ENCODE results near the gene TLCD2. TPM values are rescaled to one million over a fixed set of nuclear protein-coding genes. Genes with fewer than 3 reads are reported as not detected.

TLCD2 gene
- total and polyA plus RNA-seq, 2 of the 13 experiments (the other 11 are each of a cell fraction or from before 2014, with no cell fraction given) = 0.90 to 1.1 TPM

DNA sequence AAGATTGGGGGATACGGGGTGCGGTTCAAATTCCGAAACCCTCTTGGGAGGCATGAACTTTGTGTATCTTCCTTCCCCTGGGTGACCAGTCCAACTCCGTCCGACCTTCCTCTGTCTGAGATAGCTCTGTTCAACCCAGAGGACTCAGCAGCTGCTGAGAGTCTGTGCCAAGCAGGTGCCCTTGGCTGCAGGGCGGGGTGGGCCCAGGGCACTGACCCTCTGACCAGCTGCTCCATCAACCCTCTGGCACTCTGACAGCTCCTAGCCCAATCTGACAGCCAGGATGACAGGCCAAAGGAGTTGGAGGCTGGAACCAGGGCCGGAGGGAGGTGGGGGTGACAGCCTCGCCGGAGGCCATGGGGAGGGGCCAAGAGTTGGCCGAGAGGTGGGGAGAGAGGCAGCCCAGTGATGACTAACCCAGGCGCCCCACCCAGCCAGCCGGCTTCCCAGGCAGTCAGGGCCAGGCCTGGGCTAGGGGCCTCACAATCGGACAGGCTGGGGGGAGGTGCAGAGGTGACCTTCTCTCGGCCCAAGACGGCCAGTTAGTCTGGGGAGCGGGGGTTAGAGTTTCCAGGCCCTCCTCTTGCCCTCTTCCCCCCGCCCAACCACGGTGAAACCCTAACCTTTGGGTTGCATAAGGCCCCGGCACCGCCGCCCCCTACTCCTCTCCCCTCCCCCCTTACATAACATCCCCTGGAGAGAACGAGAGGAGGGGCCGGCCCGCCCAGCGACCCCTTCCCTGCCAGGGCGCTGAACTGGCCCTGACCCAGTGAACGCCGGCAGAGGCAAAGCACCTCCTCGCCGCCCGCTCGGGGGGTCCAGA lies 5.0 kb upstream of the TLCD2 start (continued):
- no peak for TF ChIP-seq NBN (conservative IDR thresholded peaks at IDR 0.05)
- TF ChIP-seq, protein P1, sequence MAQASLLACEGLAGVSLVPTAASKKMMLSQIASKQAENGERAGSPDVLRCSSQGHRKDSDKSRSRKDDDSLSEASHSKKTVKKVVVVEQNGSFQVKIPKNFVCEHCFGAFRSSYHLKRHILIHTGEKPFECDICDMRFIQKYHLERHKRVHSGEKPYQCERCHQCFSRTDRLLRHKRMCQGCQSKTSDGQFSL (CRISPR knock-in tag; IDR thresholded peaks at IDR 0.05) = peak; percentile 56
- TF ChIP-seq, protein P2, sequence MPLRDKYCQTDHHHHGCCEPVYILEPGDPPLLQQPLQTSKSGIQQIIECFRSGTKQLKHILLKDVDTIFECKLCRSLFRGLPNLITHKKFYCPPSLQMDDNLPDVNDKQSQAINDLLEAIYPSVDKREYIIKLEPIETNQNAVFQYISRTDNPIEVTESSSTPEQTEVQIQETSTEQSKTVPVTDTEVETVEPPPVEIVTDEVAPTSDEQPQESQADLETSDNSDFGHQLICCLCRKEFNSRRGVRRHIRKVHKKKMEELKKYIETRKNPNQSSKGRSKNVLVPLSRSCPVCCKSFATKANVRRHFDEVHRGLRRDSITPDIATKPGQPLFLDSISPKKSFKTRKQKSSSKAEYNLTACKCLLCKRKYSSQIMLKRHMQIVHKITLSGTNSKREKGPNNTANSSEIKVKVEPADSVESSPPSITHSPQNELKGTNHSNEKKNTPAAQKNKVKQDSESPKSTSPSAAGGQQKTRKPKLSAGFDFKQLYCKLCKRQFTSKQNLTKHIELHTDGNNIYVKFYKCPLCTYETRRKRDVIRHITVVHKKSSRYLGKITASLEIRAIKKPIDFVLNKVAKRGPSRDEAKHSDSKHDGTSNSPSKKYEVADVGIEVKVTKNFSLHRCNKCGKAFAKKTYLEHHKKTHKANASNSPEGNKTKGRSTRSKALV (CRISPR knock-in tag; IDR thresholded peaks at IDR 0.05) = no peak
- peak; percentile 65 for TF ChIP-seq ZSCAN31 (CRISPR knock-in tag; IDR thresholded peaks at IDR 0.05; ENCODE audit: low read depth)
- TF ChIP-seq, protein P3, sequence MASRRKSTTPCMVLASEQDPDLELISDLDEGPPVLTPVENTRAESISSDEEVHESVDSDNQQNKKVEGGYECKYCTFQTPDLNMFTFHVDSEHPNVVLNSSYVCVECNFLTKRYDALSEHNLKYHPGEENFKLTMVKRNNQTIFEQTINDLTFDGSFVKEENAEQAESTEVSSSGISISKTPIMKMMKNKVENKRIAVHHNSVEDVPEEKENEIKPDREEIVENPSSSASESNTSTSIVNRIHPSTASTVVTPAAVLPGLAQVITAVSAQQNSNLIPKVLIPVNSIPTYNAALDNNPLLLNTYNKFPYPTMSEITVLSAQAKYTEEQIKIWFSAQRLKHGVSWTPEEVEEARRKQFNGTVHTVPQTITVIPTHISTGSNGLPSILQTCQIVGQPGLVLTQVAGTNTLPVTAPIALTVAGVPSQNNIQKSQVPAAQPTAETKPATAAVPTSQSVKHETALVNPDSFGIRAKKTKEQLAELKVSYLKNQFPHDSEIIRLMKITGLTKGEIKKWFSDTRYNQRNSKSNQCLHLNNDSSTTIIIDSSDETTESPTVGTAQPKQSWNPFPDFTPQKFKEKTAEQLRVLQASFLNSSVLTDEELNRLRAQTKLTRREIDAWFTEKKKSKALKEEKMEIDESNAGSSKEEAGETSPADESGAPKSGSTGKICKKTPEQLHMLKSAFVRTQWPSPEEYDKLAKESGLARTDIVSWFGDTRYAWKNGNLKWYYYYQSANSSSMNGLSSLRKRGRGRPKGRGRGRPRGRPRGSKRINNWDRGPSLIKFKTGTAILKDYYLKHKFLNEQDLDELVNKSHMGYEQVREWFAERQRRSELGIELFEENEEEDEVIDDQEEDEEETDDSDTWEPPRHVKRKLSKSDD (CRISPR knock-in tag; IDR thresholded peaks at IDR 0.05; ENCODE audit: low read depth) = no peak
- no peak for TF ChIP-seq KLF9 (CRISPR knock-in tag; IDR thresholded peaks at IDR 0.05; ENCODE audit: low read depth)
- TF ChIP-seq ZNF350 (CRISPR knock-in tag; IDR thresholded peaks at IDR 0.05; ENCODE audit: borderline replicate concordance, low read depth) = 0 out of 2 replicates have a peak, but pooled peaks have one; percentile 58
- TF ChIP-seq XBP1 (CRISPR knock-in tag; IDR thresholded peaks at IDR 0.05) = no peak
- TF ChIP-seq MED13 (CRISPR knock-in tag; IDR thresholded peaks at IDR 0.05) = no peak; the same call in 1 of the 2 replicates
- TF ChIP-seq BRCA1 (CRISPR knock-in tag; IDR thresholded peaks at IDR 0.05) = no peak
- TF ChIP-seq DNMT3B (CRISPR knock-in tag; conservative IDR thresholded peaks at IDR 0.05) = no peak
- TF ChIP-seq POLR2AphosphoS5 (IDR thresholded peaks at IDR 0.05; ENCODE audit: low read depth, low read length) = no peak
- TF ChIP-seq, protein P4, sequence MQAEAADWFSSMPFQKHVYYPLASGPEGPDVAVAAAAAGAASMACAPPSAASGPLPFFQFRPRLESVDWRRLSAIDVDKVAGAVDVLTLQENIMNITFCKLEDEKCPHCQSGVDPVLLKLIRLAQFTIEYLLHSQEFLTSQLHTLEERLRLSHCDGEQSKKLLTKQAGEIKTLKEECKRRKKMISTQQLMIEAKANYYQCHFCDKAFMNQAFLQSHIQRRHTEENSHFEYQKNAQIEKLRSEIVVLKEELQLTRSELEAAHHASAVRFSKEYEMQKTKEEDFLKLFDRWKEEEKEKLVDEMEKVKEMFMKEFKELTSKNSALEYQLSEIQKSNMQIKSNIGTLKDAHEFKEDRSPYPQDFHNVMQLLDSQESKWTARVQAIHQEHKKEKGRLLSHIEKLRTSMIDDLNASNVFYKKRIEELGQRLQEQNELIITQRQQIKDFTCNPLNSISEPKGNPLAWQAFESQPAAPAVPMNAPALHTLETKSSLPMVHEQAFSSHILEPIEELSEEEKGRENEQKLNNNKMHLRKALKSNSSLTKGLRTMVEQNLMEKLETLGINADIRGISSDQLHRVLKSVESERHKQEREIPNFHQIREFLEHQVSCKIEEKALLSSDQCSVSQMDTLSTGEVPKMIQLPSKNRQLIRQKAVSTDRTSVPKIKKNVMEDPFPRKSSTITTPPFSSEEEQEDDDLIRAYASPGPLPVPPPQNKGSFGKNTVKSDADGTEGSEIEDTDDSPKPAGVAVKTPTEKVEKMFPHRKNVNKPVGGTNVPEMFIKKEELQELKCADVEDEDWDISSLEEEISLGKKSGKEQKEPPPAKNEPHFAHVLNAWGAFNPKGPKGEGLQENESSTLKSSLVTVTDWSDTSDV (CRISPR knock-in tag; IDR thresholded peaks at IDR 0.05) = no peak
- no peak for TF ChIP-seq ZNF577 (CRISPR knock-in tag; IDR thresholded peaks at IDR 0.05; ENCODE audit: borderline replicate concordance, low read depth)
- TF ChIP-seq, protein P5, sequence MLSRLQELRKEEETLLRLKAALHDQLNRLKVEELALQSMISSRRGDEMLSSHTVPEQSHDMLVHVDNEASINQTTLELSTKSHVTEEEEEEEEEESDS (CRISPR knock-in tag; IDR thresholded peaks at IDR 0.05; ENCODE audit: borderline replicate concordance) = no peak
- TF ChIP-seq, protein P6, sequence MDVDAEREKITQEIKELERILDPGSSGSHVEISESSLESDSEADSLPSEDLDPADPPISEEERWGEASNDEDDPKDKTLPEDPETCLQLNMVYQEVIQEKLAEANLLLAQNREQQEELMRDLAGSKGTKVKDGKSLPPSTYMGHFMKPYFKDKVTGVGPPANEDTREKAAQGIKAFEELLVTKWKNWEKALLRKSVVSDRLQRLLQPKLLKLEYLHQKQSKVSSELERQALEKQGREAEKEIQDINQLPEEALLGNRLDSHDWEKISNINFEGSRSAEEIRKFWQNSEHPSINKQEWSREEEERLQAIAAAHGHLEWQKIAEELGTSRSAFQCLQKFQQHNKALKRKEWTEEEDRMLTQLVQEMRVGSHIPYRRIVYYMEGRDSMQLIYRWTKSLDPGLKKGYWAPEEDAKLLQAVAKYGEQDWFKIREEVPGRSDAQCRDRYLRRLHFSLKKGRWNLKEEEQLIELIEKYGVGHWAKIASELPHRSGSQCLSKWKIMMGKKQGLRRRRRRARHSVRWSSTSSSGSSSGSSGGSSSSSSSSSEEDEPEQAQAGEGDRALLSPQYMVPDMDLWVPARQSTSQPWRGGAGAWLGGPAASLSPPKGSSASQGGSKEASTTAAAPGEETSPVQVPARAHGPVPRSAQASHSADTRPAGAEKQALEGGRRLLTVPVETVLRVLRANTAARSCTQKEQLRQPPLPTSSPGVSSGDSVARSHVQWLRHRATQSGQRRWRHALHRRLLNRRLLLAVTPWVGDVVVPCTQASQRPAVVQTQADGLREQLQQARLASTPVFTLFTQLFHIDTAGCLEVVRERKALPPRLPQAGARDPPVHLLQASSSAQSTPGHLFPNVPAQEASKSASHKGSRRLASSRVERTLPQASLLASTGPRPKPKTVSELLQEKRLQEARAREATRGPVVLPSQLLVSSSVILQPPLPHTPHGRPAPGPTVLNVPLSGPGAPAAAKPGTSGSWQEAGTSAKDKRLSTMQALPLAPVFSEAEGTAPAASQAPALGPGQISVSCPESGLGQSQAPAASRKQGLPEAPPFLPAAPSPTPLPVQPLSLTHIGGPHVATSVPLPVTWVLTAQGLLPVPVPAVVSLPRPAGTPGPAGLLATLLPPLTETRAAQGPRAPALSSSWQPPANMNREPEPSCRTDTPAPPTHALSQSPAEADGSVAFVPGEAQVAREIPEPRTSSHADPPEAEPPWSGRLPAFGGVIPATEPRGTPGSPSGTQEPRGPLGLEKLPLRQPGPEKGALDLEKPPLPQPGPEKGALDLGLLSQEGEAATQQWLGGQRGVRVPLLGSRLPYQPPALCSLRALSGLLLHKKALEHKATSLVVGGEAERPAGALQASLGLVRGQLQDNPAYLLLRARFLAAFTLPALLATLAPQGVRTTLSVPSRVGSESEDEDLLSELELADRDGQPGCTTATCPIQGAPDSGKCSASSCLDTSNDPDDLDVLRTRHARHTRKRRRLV (CRISPR knock-in tag; IDR thresholded peaks at IDR 0.05) = 0 out of 2 replicates have a peak, but pooled peaks have one; percentile 29

Data from HepG2 (cell line).